ENCODE results near the gene CD164. TPM values are rescaled to one million over a fixed set of nuclear protein-coding genes. Genes with fewer than 3 reads are reported as not detected.
"Not testable (repeated sequence)": the region's sequence is repeated elsewhere in the genome, so short reads cannot be mapped to it uniquely, and the experiment has no call there.

Gene CD164
- polyA plus RNA-seq, 4 donors = 507 to 667 (median 601) TPM

- DNase-seq (ENCODE audit: low read depth in 4 of 4, low spot score in 3 of 4) = no peak
Measured at GRCh38 chr6:109345986-109346385, 36.3 kb downstream of the CD164 start.

- no peak for DNase-seq (ENCODE audit: low read depth in 4 of 4, low spot score in 3 of 4)
Measured at GRCh38 chr6:109344226-109344625, 38.0 kb downstream of the CD164 start.

- DNase-seq (ENCODE audit: low read depth in 4 of 4, low spot score in 3 of 4) = no peak
Measured at GRCh38 chr6:109343518-109343917, 38.7 kb downstream of the CD164 start.

GRCh38 chr6:109342911-109343310, 39.4 kb downstream of the CD164 start:
- no peak for DNase-seq (ENCODE audit: low read depth in 4 of 4, low spot score in 3 of 4)

- no peak for DNase-seq (ENCODE audit: low read depth in 4 of 4, low spot score in 3 of 4)
Measured at GRCh38 chr6:109342506-109342905, 39.8 kb downstream of the CD164 start.

- no peak for DNase-seq (ENCODE audit: low read depth in 4 of 4, low spot score in 3 of 4)
Measured at GRCh38 chr6:109340811-109341210, 41.5 kb downstream of the CD164 start.

GRCh38 chr6:109339906-109340678, 42.2 kb downstream of the CD164 start:
- no peak for DNase-seq (ENCODE audit: low read depth in 4 of 4, low spot score in 3 of 4)

- DNase-seq (ENCODE audit: low read depth in 4 of 4, low spot score in 3 of 4) = no peak
Measured at GRCh38 chr6:109336221-109336961, 45.9 kb downstream of the CD164 start.

- not testable (repeated sequence) for DNase-seq (ENCODE audit: low read depth in 4 of 4, low spot score in 3 of 4)
Measured at GRCh38 chr6:109333870-109334269, 48.4 kb downstream of the CD164 start.

- no peak for DNase-seq (ENCODE audit: low read depth in 4 of 4, low spot score in 3 of 4)
Measured at GRCh38 chr6:109332748-109333147, 49.5 kb downstream of the CD164 start.

- DNase-seq (ENCODE audit: low read depth in 4 of 4, low spot score in 3 of 4) = no peak
Measured at GRCh38 chr6:109331081-109331480, 51.2 kb downstream of the CD164 start.

- DNase-seq (ENCODE audit: low read depth in 4 of 4, low spot score in 3 of 4) = no peak
Measured at GRCh38 chr6:109330263-109330662, 52.0 kb downstream of the CD164 start.

GRCh38 chr6:109328629-109329028, 53.6 kb downstream of the CD164 start:
- DNase-seq (ENCODE audit: low read depth in 4 of 4, low spot score in 3 of 4) = no peak

GRCh38 chr6:109327959-109328358, 54.3 kb downstream of the CD164 start:
- no peak for DNase-seq (ENCODE audit: low read depth in 4 of 4, low spot score in 3 of 4)

- no peak for DNase-seq (ENCODE audit: low read depth in 4 of 4, low spot score in 3 of 4)
Measured at GRCh38 chr6:109327491-109327890, 54.8 kb downstream of the CD164 start.

- DNase-seq (ENCODE audit: low read depth in 4 of 4, low spot score in 3 of 4) = no peak
Measured at GRCh38 chr6:109326351-109326750, 55.9 kb downstream of the CD164 start.

GRCh38 chr6:109325400-109325801, 56.9 kb downstream of the CD164 start:
- DNase-seq (ENCODE audit: low read depth in 4 of 4, low spot score in 3 of 4) = no peak

GRCh38 chr6:109323241-109323640, 59.0 kb downstream of the CD164 start:
- no peak for DNase-seq (ENCODE audit: low read depth in 4 of 4, low spot score in 3 of 4)

- DNase-seq (ENCODE audit: low read depth in 4 of 4, low spot score in 3 of 4) = no peak
Measured at GRCh38 chr6:109322825-109323224, 59.4 kb downstream of the CD164 start.

- DNase-seq (ENCODE audit: low read depth in 4 of 4, low spot score in 3 of 4) = no peak
Measured at GRCh38 chr6:109321752-109322151, 60.5 kb downstream of the CD164 start.

- no peak for DNase-seq (ENCODE audit: low read depth in 4 of 4, low spot score in 3 of 4)
Measured at GRCh38 chr6:109320072-109320471, 62.2 kb downstream of the CD164 start.

- DNase-seq (ENCODE audit: low read depth in 4 of 4, low spot score in 3 of 4) = no peak
Measured at GRCh38 chr6:109318328-109318876, 63.9 kb downstream of the CD164 start.
